ENCODE measurements around the gene BLOC1S4.
"Not testable (repeated sequence)": the region's sequence is repeated elsewhere in the genome, so short reads cannot be mapped to it uniquely, and the experiment has no call there.

BLOC1S4 gene

GRCh38 chr4:6719611-6720179 is 3.7 kb downstream of the BLOC1S4 start:
- DNase-seq: no peak

DNA sequence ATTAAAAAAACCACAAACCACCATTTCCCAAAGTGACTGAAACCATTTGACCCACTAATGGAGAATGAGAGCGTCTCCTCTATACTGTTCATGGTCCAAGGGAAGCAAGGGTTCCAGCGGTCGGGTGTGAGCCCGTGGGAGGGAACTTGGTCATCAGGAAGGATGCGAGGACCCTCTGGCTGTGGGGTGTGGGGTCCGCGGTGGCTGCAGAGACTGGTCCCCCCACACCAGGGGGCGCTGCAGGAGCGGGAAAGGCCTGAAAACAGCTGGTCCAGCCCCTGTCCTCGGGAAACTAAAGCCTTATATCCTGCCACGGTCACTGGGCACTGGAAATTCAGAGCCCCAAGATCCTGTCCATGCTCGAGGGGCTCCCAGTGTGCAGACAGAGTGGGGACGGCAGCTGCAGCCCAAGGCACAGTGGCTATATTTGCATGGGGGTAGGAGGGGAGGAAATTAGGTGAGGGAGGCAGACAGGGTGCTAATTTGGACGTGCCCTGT is 4.3 kb downstream of the BLOC1S4 start:
- no peak for DNase-seq

GRCh38 chr4:6721121-6721520 is 5.1 kb downstream of the BLOC1S4 start:
- DNase-seq: no peak

DNA sequence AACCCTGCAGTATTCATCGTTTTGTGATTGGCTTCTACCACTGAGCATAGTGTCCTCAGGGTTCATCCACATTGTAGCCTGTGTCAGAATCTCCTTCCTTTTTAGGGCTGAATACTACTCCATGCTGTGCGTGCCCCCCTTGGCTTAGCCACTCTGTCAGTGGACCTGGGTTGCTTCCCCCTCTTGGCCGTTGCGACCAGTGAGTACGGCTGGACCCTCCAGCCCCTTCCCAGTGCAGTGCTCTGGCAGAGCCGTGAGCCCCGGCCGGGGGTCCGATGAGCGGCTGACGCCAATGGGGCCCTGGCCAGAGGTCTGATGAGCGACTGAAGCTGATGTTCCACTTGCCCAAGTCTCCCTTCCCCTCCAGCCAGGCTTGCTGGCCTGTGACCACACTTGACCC is 6.9 kb downstream of the BLOC1S4 start:
- DNase-seq: no peak

DNA sequence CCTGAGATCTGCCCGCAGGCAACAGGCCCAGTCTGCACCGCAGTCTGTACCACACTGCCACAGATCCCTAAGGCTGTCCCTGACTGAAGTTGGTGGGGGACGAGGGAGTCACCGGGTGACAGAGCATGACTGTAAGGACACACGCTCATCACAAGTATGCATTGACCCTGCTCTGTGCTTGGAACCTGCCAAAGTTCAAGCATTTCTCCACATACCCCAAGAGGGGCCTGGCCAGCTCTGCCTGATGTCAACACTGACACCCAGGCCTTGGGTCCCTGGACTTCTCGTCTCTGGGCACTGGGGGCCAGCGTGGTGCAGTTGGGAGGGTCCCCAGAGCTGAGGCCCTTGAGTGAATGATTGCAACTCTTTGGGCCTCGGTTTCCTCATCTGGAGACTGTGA is 7.9 kb downstream of the BLOC1S4 start:
- DNase-seq: no peak

GRCh38 chr4:6724421-6725111 is 8.6 kb downstream of the BLOC1S4 start:
- no peak for DNase-seq

DNA sequence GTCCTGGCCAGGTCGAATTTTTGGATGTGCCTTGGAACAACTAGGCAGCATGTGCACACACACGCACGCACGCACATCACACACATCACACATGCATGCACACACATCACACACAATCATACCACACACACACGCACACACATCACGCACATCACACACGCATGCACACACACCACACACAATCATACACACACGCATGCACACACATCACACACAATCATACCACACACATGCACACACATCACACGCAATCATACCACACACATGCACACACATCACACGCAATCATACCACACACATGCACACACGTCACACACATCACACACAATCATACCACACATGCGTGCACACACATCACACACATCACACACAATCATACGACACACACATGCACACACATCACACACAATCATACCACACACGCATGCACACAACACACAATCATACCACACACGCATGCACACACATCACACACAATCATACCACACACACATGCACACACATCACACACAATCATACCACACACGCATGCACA is 9.5 kb downstream of the BLOC1S4 start:
- DNase-seq: not testable (repeated sequence)

GRCh38 chr4:6727081-6727942 is 11.3 kb downstream of the BLOC1S4 start:
- DNase-seq: no peak

DNA sequence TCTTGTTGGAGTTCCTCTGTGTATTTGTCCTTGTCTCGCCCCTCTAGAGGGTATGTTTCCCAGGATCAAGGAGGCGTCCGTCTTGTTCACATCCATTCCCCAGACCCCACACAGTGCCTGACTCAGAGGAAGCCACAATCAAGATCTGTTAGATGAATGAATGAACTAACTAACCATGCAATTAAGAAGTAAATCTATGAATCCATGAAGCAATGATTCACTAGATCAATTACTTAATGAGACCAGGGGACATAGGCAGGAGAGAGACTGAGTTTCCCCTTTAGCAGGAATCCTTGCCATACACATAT is 11.9 kb downstream of the BLOC1S4 start:
- DNase-seq: no peak

DNA sequence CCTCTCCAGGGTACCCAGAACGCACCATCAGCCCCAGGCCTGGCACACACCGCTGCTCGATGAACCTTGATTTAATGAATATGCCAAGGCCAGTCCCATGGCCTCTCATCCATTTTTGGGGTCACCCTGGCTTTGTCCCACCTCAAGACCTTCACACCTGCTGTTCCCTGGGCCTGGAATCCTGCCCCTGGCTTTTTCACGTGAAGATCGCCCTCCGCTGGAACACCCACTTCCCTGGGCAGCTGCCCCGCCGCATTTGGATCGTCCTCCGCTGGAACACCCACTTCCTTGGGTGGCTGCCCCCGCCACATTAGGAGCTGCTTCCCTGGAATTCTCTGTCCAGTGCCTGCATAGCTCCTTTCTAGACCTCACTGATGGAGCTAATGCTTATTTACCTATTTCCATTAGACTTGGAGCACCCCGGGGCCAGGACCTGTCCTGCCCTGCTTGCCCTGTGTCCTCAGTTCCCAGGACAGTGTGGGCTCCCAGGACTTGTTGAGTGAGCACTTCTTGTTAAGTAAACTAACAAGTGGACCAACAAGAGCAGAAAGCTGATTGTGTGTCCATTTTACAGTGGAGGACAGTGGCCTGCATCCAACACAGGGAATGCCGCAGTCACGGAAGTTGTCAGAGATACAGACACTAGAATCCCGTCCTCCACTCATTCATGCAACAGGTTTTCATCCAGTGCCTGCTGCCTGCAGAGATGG is 12.5 kb downstream of the BLOC1S4 start:
- DNase-seq: no peak

DNA sequence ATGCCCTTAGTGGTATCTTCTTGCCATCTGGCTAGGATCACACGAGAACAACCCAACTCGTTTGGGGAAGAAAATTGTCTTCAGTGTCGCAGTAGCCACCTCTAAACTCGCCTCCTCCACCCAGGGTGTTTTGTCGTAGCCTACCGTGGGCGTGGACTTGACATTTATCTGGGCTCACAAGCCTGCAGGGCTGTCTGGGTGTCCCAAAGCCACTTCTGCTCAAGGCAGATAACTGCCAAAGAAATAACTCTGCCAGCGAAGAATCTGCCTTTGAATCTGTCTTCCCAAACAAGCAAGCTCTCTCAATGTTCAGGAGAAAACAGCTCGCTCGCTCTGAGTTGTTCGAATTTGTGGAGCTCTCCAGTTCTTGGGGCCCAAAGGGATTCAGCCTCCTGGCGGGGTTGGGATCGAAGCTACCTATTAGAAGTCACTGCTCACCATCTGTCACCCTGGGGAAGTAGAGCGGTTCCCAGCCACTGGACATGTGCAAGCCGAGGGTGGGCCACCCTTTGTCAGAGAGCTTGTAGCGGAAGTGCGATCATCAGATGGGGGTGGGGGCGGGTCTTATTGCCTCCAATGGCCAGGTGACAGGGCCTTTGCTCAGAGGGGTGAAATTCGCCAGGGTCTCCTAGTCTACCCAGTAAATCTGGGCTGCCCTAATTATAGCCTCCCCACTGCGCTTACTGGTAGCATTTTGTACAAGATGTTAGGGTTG is 14.8 kb downstream of the BLOC1S4 start:
- DNase-seq: no peak

DNA sequence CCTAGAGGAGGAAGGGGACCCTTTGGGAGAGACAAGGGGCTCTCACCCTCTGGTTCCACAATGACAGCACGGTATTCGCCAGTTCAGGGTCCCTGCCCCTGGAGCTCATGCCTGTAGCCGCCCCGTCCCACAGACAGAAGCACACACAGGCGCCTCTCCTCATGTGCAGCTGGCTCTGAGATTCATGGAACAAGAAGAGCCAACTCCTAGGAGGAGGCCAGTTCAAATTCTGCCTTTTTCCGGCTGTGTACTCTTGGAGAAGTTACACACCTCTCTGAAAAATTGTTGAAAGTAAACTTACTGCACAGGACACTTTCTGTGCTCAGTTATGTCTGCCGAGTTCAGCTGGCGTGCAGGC is 15.3 kb downstream of the BLOC1S4 start:
- DNase-seq: no peak

- DNase-seq: no peak
These were observed 15.8 kb downstream of the BLOC1S4 start for GRCh38 chr4:6731780-6732179.

DNA sequence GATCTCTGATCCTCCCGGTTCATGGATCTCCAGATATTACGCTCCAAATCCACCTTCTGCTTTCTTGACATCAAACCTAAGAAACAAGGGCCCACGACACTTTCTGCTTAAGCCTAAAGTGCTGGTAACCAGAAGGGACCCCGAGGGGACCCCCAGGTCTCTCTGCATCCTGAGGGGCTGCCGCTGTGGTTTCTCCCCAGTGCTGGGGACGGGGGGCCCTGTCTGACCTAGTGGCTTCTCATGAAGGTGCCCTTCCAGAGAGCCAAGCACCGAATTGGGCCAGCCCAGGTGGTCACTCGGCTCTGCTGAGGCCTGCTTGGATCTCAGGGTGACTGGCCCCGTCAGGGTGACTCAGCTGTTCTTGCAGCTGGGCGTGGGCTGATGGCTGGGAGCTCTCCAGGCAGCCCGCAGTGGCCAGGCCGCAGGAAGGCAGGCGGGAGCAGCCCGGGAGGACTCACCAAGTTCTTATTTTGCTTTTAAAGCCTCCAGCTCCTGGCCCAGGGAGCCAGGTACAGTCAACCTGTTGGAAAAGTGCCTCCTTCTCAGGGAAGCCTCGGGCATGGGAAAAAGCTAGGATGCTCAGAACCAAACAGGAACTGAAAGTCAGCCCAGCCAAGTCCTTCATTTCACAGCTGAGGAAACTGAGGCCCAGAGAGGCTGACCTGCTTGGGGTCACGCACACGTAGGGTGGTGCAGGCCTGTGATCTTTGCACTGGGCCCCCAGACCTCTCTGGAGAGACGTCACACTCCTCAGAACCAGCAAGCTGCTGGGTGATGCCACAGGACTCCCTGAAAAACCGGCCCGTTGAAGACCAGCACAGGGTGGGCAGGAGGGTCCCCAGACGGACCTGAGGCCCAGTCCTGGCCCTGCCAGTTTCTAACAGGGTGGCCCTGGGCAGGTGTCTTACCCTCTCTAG is 16.7 kb downstream of the BLOC1S4 start:
- no peak for DNase-seq

GRCh38 chr4:6733358-6734164 is 17.6 kb downstream of the BLOC1S4 start:
- DNase-seq: no peak

DNA sequence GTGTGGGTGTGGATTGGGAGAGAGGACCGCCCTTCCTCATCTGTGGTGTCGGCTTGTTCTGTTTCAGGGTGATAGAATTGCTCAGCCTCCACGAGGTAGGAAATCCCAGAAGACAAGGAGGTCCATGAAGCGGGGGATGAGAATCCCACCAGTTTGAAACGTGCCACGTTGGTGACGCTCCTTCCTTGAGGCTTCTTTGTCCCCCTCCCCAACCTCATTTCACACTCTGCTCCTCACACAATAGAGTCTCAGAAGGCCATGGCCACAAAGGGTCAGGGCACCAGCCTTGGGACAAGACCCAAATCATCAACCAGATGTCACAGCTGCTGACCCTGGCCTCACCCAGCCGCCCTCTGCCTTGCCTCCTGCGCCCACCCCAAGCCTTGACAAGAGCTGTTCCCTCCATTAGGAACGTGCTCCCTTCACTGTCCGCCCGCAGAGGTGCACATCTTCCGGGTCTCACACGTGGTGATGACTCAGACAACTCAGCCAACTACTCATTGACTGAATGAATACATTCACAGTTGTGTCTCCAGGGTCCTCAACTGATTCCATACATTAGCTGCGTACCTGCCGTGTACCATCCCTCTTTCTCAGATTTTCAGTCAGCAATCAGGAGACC is 18.3 kb downstream of the BLOC1S4 start:
- no peak for DNase-seq

- no peak for DNase-seq
These were observed 23.9 kb downstream of the BLOC1S4 start for GRCh38 chr4:6739920-6740319.

DNA sequence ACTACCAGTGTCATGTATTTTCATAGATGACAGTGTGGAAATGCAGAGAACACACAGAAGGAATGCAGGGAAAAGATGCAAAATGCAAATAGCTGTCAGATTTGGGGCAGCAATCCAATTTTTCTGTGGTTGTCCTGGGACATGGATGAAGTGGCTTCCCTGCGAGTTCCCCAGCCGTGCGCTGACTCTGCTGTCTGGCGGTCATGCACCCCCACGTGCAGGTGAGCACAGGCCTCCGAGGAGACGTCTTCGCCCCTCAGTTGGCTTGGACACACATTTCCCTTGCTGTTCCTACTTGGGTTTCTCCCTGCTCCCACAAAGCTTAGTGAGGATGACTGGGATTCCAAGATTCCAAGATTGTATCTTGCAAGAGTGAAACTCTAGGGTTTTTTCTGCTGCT is 24.4 kb downstream of the BLOC1S4 start:
- DNase-seq: no peak

GRCh38 chr4:6742507-6742906 is 26.5 kb downstream of the BLOC1S4 start:
- no peak for DNase-seq

GRCh38 chr4:6742989-6743388 is 27.0 kb downstream of the BLOC1S4 start:
- DNase-seq: no peak
